AG04449 (cell line): Measurements from ENCODE around the gene WNK4.

Source experiments
- CTCF ChIA-PET: fragments of 350-600 bp; formaldehyde crosslinking; extraction: SDS; loops from one replicate; lab custom pipeline; 2021; ENCODE audit warnings: antibody characterized with exemption; lab: Yijun Ruan, JAX
- POLR2A ChIA-PET: fragments of 400-600, 350-600 bp; formaldehyde crosslinking; extraction: SDS; loops from one replicate; lab custom pipeline; 2020; ENCODE audit warnings: antibody characterized with exemption, inconsistent platforms; lab: Yijun Ruan, JAX
- DNase-seq: peaks from one replicate; pipeline ENCODE4 v3.0.0-alpha.2; 2010; ENCODE audit warnings: low read depth, low spot score
- H3K4me3 ChIP-seq: 2 replicates; pipeline ENCODE4 v1.5.1; 2011; ENCODE audit warnings: low read depth, mild to moderate bottlenecking, control low read depth, low read length
- CTCF ChIP-seq: IDR thresholded peaks from one replicate; pipeline ENCODE4 v1.5.1; 2011; ENCODE audit warnings: mild to moderate bottlenecking, moderate library complexity, low read length, control low read depth, inconsistent platforms; ENCODE audit not compliant: insufficient read depth; ENCODE audit errors: missing control alignments

Gene WNK4

DNA sequence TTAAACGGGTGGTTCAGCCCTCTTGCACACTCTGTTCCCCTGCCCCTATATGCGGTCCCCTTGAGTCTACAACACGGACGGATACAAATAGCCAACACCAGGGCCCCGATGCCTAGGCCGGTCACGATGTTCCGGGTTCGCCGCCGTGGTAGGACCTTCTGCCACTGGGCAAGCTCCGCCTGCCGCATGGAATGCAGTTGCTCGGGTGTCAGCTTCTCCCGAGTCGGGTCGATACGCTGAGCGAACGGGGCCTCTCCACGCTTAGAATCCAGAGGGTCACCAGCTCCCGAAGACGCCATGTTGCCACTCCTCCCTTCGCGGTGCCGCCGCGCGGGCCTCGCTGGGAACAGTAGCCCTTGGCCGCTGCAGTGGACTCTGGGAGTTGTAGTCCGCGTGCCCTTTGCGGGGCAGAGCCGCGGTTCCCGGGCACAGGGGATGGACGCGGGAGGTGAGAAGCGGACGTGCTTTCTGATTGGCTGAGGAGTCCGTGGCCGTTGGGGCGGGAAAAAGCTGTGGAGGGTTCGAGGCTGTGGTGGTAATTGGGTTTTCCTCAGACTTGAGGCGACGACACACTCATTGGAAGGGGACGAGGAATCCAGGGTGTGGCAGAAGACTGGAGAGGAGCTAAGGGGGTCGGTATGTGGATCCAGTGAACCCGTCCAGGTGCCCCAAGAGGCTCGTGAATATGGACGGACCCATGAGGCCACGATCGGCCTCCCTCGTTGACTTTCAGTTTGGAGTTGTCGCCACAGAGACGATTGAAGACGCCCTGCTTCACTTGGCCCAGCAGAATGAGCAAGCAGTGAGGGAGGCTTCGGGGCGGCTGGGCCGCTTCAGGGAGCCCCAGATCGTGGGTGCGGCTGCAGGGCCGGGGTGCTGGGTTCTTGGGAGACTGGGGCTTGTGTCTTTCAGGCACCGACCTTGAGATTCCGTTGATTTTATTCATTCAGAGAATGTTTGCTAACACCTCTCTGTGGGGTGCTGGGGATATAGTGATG, 18.3 kb downstream of the WNK4 start, which contains the start of the genes CNTD1 and COA3:
TSS of gene CNTD1 (plus strand) at position 479 of the 998 bp plus-strand sequence. CDS start at position 686, 207 bp downstream.
TSS of gene COA3 (minus strand) at position 322 of the 998 bp plus-strand sequence. CDS start at position 299, 23 bp downstream.
- no peak for DNase-seq
- ChIA-PET CTCF (interaction anchor here (0.9 to 2.5 kb wide), 5 partner anchors 11 to 35 kb away, joined by 3 to 11 read pairs (median 4); partner anchors contain the start of gene BECN1), POLR2A (interaction anchor here (0.7 to 1.8 kb wide), 2 partner anchors 18 to 19 kb away, joined by 3 to 7 read pairs; partner anchors contain the start of gene WNK4)
- TF ChIP-seq CTCF, result no peak
- peak within 1 kb of the TSS; percentile 89 for H3K4me3 ChIP-seq

DNA sequence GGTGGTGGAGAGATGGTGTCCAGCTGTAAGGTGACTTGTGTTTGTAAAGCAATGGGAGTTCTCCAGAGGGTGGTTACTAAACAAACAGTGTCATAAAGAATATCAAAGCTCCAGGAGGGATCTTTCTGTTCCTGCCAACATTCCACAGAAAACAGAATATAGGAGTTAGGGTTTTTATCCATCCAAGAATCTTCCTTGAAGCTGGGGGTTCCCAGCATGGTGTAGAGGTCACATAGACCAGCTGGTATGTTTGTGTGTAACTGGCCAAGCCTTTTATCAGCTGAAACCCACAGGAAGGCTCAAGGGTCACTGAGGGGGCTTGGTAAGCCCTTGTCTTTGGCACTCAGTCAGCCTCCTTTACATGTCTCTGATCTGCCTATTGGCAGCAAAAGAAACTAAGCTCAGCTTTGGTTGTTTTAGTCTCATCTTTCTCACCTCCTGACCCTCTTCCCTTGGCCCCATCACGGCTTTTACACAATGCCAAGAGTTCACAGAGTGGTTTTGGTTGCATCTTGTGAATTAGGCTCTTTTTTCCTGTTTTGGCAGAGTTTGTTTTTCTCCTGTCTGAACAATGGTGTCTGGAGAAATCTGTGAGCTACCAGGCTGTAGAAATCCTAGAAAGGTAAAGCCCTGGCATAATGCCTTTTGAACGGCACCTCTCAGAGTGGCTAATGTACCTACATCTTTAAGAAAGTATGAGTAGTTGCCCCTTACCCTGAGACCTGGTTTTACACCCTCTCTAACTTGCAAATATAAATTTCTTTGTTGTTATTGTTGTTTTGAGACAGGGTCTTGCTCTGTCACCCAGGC, 22.9 kb downstream of the WNK4 start:
- no peak for TF ChIP-seq CTCF
- DNase-seq, result no peak
- H3K4me3 ChIP-seq, result no peak overlapping the region
- ChIA-PET CTCF (interaction anchor here (1.0 to 2.9 kb wide), 4 partner anchors 11 to 20 kb away, joined by 3 to 9 read pairs (median 4); partner anchors contain the start of gene BECN1), POLR2A (no interaction called here)

DNA sequence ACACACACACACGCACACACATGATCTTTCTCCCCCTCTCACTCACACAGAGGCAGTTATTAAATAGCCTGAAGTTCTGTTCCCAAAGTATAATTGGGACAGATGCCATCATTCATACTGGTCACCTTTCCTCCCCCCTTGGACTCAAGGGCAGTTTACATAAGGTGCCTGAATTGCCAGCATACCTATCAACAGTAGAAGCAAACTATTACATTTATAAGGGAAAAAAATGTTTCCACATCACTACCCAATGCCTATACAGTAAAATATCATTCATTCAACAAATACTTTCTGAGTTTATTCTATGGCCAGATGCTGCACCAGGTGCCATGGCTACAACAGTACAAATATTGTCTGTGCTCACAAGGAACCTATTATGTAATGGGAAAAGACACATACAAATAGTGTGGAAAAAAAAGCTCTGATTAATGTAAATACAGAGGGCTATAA, 24.5 kb downstream of the WNK4 start:
- ChIA-PET CTCF (interaction anchor here (0.7 to 0.9 kb wide), 2 partner anchors 18 to 20 kb away, joined by 3 read pairs; no protein-coding TSS in a partner anchor), POLR2A (interaction anchor here (0.7 kb wide), 1 partner anchor 23 kb away, joined by 3 read pairs; no protein-coding TSS in a partner anchor)
- H3K4me3 ChIP-seq, result no peak overlapping the region
- no peak for DNase-seq
- TF ChIP-seq CTCF, result no peak

- H3K4me3 ChIP-seq, result no peak overlapping the region
- ChIA-PET CTCF (interaction anchor here (0.6 to 1.0 kb wide), 2 partner anchors 8 to 18 kb away, joined by 3 to 5 read pairs; partner anchors contain the start of gene BECN1), POLR2A (no interaction called here)
- TF ChIP-seq CTCF, result no peak
- DNase-seq, result no peak
These were observed 25.8 kb downstream of the WNK4 start for GRCh38 chr17:42806249-42806648.

DNA sequence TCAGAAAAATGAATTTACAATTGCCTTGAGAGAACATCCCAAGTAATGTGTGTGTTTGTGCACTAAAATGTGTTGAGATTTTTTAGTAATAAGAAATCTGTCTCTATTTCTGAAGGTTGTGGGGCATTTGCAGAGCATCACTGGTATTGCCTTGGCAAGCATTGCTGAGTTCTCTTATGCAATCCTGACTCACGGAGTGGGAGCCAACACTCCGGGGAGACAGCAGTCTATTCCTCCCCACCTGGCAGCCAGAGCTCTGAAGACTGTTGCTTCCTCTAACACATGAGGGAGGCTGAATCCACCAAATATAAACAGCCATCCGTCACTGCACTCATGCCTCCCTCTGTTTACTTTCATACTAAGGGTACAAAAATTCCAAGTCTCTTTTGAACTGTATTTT, 28.8 kb downstream of the WNK4 start:
- ChIA-PET POLR2A (interaction anchor here (1.2 to 1.6 kb wide), 2 partner anchors 14 to 15 kb away, joined by 5 read pairs; partner anchors contain the start of gene BECN1), CTCF (interaction anchor here (1.2 to 10.6 kb wide), 2 partner anchors 11 to 12 kb away, joined by 3 to 134 read pairs; partner anchors contain the start of genes BECN1, CNTD1 and COA3)
- H3K4me3 ChIP-seq, result no peak overlapping the region
- no peak for DNase-seq
- no peak for TF ChIP-seq CTCF
